H9 (cell line): ENCODE measurements around the gene NUCB2. TPM values are rescaled to one million over a fixed set of nuclear protein-coding genes. Genes with fewer than 3 reads are reported as not detected.
"Not testable (repeated sequence)": the region's sequence is repeated elsewhere in the genome, so short reads cannot be mapped to it uniquely, and the experiment has no call there.

Experiments
- DNase-seq: peaks from one replicate; pipeline ENCODE4 v3.0.0-alpha.2; 2017
- H2AFZ ChIP-seq: one replicate; pipeline ENCODE4 v1.6.1; 2013; ENCODE audit warnings: mild to moderate bottlenecking, low read length, control low read depth, moderate library complexity
- H2AK5ac ChIP-seq: 2 replicates; pipeline ENCODE4 v1.6.1; 2013; ENCODE audit warnings: low read length, control low read depth, mixed read lengths; ENCODE audit not compliant: insufficient read length
- H2BK120ac ChIP-seq: one replicate; pipeline ENCODE4 v1.6.1; 2013; ENCODE audit warnings: low read depth, mild to moderate bottlenecking, low read length, control low read depth, inconsistent platforms; ENCODE audit not compliant: poor library complexity, severe bottlenecking
- H2BK12ac ChIP-seq: 2 replicates; pipeline ENCODE4 v1.6.1; 2013; ENCODE audit warnings: low read length, control low read depth, mixed read lengths, low read depth; ENCODE audit not compliant: insufficient read length
- H2BK15ac ChIP-seq: 2 replicates; pipeline ENCODE4 v1.6.1; 2013; ENCODE audit warnings: low read depth, low read length, control low read depth
- H2BK20ac ChIP-seq: one replicate; pipeline ENCODE4 v1.6.1; 2013; ENCODE audit warnings: low read depth, mild to moderate bottlenecking, low read length, control low read depth, inconsistent platforms; ENCODE audit not compliant: poor library complexity, severe bottlenecking
- H2BK5ac ChIP-seq: 2 replicates; pipeline ENCODE4 v1.6.1; 2013; ENCODE audit warnings: low read length, control low read depth, mixed read lengths; ENCODE audit not compliant: insufficient read length
- H3K14ac ChIP-seq: 2 replicates; pipeline ENCODE4 v1.6.1; 2013; ENCODE audit warnings: low read length, control low read depth; ENCODE audit not compliant: insufficient read depth
- H3K18ac ChIP-seq: 2 replicates; pipeline ENCODE4 v1.6.1; 2013; ENCODE audit warnings: low read depth, mild to moderate bottlenecking, mixed read lengths, low read length, control low read depth; ENCODE audit not compliant: insufficient read length
- H3K23ac ChIP-seq: 2 replicates; pipeline ENCODE4 v1.6.1; 2013; ENCODE audit warnings: low read length, control low read depth, mixed read lengths, low read depth; ENCODE audit not compliant: insufficient read length
- H3K23me2 ChIP-seq: 2 replicates; pipeline ENCODE4 v1.6.1; 2013; ENCODE audit warnings: low read depth, mild to moderate bottlenecking, mixed read lengths, low read length, control low read depth; ENCODE audit not compliant: insufficient read length, poor library complexity, severe bottlenecking
- H3K27ac ChIP-seq: 2 replicates; pipeline ENCODE4 v1.5.1; 2013; ENCODE audit warnings: low read length, control low read depth, mixed read lengths, low read depth; ENCODE audit not compliant: insufficient read length
- H3K27me3 ChIP-seq: 2 replicates; pipeline ENCODE4 v1.6.1; 2013; ENCODE audit warnings: low read length, control low read depth, inconsistent platforms; ENCODE audit not compliant: insufficient read depth
- H3K4ac ChIP-seq: 2 replicates; pipeline ENCODE4 v1.6.1; 2013; ENCODE audit warnings: low read depth, mild to moderate bottlenecking, control low read depth, inconsistent platforms, low read length, moderate library complexity
- H3K4me1 ChIP-seq: 2 replicates; pipeline ENCODE4 v1.6.1; 2013; ENCODE audit warnings: low read length, control low read depth, inconsistent platforms; ENCODE audit not compliant: insufficient read depth
- H3K4me2 ChIP-seq: 2 replicates; pipeline ENCODE4 v1.6.1; 2013; ENCODE audit warnings: low read length, control low read depth, mixed read lengths; ENCODE audit not compliant: insufficient read length, insufficient read depth
- H3K56ac ChIP-seq: 2 replicates; pipeline ENCODE4 v1.6.1; 2013; ENCODE audit warnings: low read depth, mild to moderate bottlenecking, mixed read lengths, low read length, control low read depth; ENCODE audit not compliant: insufficient read length
- H3K79me1 ChIP-seq: 2 replicates; pipeline ENCODE4 v1.6.1; 2013; ENCODE audit warnings: low read depth, mild to moderate bottlenecking, moderate library complexity, low read length, control low read depth, inconsistent platforms; ENCODE audit not compliant: insufficient read depth, poor library complexity, severe bottlenecking
- H3K79me2 ChIP-seq: 2 replicates; pipeline ENCODE4 v1.6.1; 2013; ENCODE audit warnings: low read length, control low read depth, inconsistent platforms; ENCODE audit not compliant: insufficient read depth
- H3K9ac ChIP-seq: 2 replicates; pipeline ENCODE4 v1.6.1; 2013; ENCODE audit warnings: low read length, control low read depth, mixed read lengths; ENCODE audit not compliant: insufficient read length; ENCODE audit errors: extremely low read depth
- H3K9me3 ChIP-seq: one replicate; pipeline ENCODE4 v1.6.1; 2013; ENCODE audit warnings: low read depth, low read length, inconsistent platforms; ENCODE audit not compliant: control insufficient read depth
- H3T11ph ChIP-seq: one replicate; pipeline ENCODE4 v1.6.1; 2013; ENCODE audit warnings: mild to moderate bottlenecking, low read length, control low read depth, inconsistent platforms
- H4K20me1 ChIP-seq: one replicate; pipeline ENCODE4 v1.6.1; 2013; ENCODE audit not compliant: control insufficient read depth, insufficient read length, insufficient read depth
- H4K5ac ChIP-seq: 2 replicates; pipeline ENCODE4 v1.6.1; 2013; ENCODE audit warnings: low read depth, mild to moderate bottlenecking, mixed read lengths, low read length, control low read depth; ENCODE audit not compliant: insufficient read length
- H4K8ac ChIP-seq: replicated peaks from 2 replicates; pipeline ENCODE4 v1.6.1; 2013; ENCODE audit warnings: low read length, control low read depth, mixed read lengths, low read depth; ENCODE audit not compliant: insufficient read length
- H4K91ac ChIP-seq: 2 replicates; pipeline ENCODE4 v1.6.1; 2013; ENCODE audit warnings: low read depth, mild to moderate bottlenecking, moderate library complexity, mixed read lengths, low read length, control low read depth; ENCODE audit not compliant: insufficient read length
- H3K27ac Mint-ChIP-seq, 3 experiments: 2 replicates in 2 of 3; 3 replicates in 1 of 3; pipeline ENCODE4 v1.8.0; 2020 to 2021; ENCODE audit warnings: mixed read lengths in 3 of 3, mild to moderate bottlenecking in 1 of 3, moderate library complexity in 1 of 3
- H3K27me3 Mint-ChIP-seq: 2 replicates; pipeline ENCODE4 v1.8.0; 2021; ENCODE audit warnings: low read depth, mild to moderate bottlenecking, moderate library complexity, mixed read lengths
- H3K36me3 Mint-ChIP-seq, 3 experiments: 2 replicates in 2 of 3; 3 replicates in 1 of 3; pipeline ENCODE4 v1.8.0; 2020 to 2021; ENCODE audit warnings: low read depth in 3 of 3, mixed read lengths in 3 of 3; ENCODE audit not compliant: insufficient read depth in 1 of 3
- H3K4me1 Mint-ChIP-seq, 2 experiments: 2 replicates each; pipeline ENCODE4 v1.8.0; 2020; ENCODE audit warnings: mixed read lengths in 2 of 2
- H3K4me3 Mint-ChIP-seq, 2 experiments: 2 replicates in 1 of 2; 3 replicates in 1 of 2; pipeline ENCODE4 v1.8.0; 2020 to 2021; ENCODE audit warnings: mild to moderate bottlenecking in 2 of 2, mixed read lengths in 2 of 2, moderate library complexity in 1 of 2
- H3K9me3 Mint-ChIP-seq, 2 experiments: 2 replicates in 1 of 2; 3 replicates in 1 of 2; pipeline ENCODE4 v1.8.0; 2020; ENCODE audit warnings: mild to moderate bottlenecking in 2 of 2, mixed read lengths in 2 of 2, moderate library complexity in 1 of 2
- CTCF ChIP-seq: fragments of 200-600 bp; sonication (generic); conservative IDR thresholded peaks from 3 replicates; pipeline ENCODE4 v1.8.0; 2021; ENCODE audit warnings: antibody characterized with exemption, mild to moderate bottlenecking
- WGBS: extraction: QIAGEN DNeasy Blood & Tissue Kit; methylation state at CpG from one replicate; pipeline ENCODE4 v1.1.7; 2013; ENCODE audit warnings: missing lambda C conversion rate, low lambda C conversion rate, mixed read lengths; ENCODE audit not compliant: insufficient read length; ENCODE audit errors: extremely low coverage; 5-methylcytosine and 5-hydroxymethylcytosine counted together
- total RNA-seq: library from RNA; stranded (reverse); gene quantifications from 2 replicates; pipeline ENCODE4 v1.2.1, GENCODE V29; 2021

Gene NUCB2
- total RNA-seq, 1 experiment from 2014 or later: 29.1 TPM

GRCh38 chr11:17238377-17238776 is 38.2 kb upstream of the NUCB2 start:
- Mint-ChIP-seq H3K36me3 (no peaks in the 10 kb centered on the region), H3K27me3 (peaks cover 3% of the 10 kb centered on the region; the same call in 1 of the 2 replicates), H3K4me1 (no peaks in the 10 kb centered on the region), H3K9me3 (no peaks in the 10 kb centered on the region), H3K4me3 (no peak overlapping the region), H3K27ac (no peak overlapping the region)
- Histone ChIP-seq H2AFZ (no peak overlapping the region), H2BK20ac (no peak overlapping the region), H2BK12ac (no peak overlapping the region), H2BK5ac (no peak overlapping the region), H2BK15ac (no peak overlapping the region), H3K79me1 (no peaks in the 10 kb centered on the region), H4K91ac (no peak overlapping the region), H4K20me1 (no peaks in the 10 kb centered on the region), H3K27ac (no peak overlapping the region), H3T11ph (no peak overlapping the region), H3K18ac (no peak overlapping the region), H3K4ac (no peak overlapping the region), H3K23ac (peak overlapping the region; percentile 83), H3K23me2 (no peaks in the 10 kb centered on the region), H3K27me3 (no peaks in the 10 kb centered on the region), H2AK5ac (no peak overlapping the region), H3K4me2 (no peak overlapping the region), H3K56ac (no peak overlapping the region), H3K14ac (no peak overlapping the region), H4K5ac (no peak overlapping the region), H3K9ac (no peak overlapping the region), H4K8ac (no peak overlapping the region), H3K79me2 (no peaks in the 10 kb centered on the region), H2BK120ac (no peak overlapping the region), H3K4me1 (no peaks in the 10 kb centered on the region), H3K9me3 (no peaks in the 10 kb centered on the region)
- WGBS: no CpG with 5 or more reads among the region's 3 CpGs
- no peak for DNase-seq
- TF ChIP-seq CTCF: no peak

GRCh38 chr11:17239927-17240326 is 36.6 kb upstream of the NUCB2 start:
- H2AFZ ChIP-seq: not testable (repeated sequence)

More at GRCh38 chr11:17239927-17240326, 36.6 kb upstream of the NUCB2 start:
- WGBS: no CpG with 5 or more reads among the region's 4 CpGs
- H2BK12ac ChIP-seq, H3K4me1 ChIP-seq, H2BK120ac ChIP-seq, H2BK20ac ChIP-seq, H3K27me3 Mint-ChIP-seq, H3K79me1 ChIP-seq, H2AK5ac ChIP-seq, H3K79me2 ChIP-seq, H2BK15ac ChIP-seq, H3K36me3 Mint-ChIP-seq, H4K91ac ChIP-seq, H4K8ac ChIP-seq, H3K4me2 ChIP-seq, H3K18ac ChIP-seq, H4K5ac ChIP-seq, H3K23ac ChIP-seq, H3K14ac ChIP-seq, H3K27ac ChIP-seq, H3K27me3 ChIP-seq, H3K9ac ChIP-seq, H3K4ac ChIP-seq, DNase-seq, H2BK5ac ChIP-seq, H4K20me1 ChIP-seq, H3K9me3 ChIP-seq, H3K4me1 Mint-ChIP-seq, H3T11ph ChIP-seq, H3K4me3 Mint-ChIP-seq, H3K56ac ChIP-seq, H3K23me2 ChIP-seq, H3K9me3 Mint-ChIP-seq, H3K27ac Mint-ChIP-seq: not testable (repeated sequence)
